Stimulated activated CD8-positive, alpha-beta memory T cell treated with anti-CD3 and anti-CD28 coated beads, Interleukin-12 subunit alpha, Interleukin-12 subunit beta, amount 100 ng/mL, for 24 hours (primary cell): Measurements from ENCODE around the gene NR6A1.
"Not testable (repeated sequence)": the region's sequence is repeated elsewhere in the genome, so short reads cannot be mapped to it uniquely, and the experiment has no call there.

Experiments
- DNase-seq: peaks from one replicate; pipeline ENCODE4 v3.0.0-alpha.2; 2020; ENCODE audit errors: extremely low read depth

Gene NR6A1

GRCh38 chr9:124776954-124777648 is 6.0 kb upstream of the NR6A1 start, which contains the start of gene OLFML2A:
OLFML2A (plus strand) TSS chr9:124777133; CDS start chr9:124777271, 138 bp downstream.
- no peak for DNase-seq

- no peak for DNase-seq
Observed at GRCh38 chr9:124776618-124776953, 5.5 kb upstream of the NR6A1 start.

- DNase-seq = peak; percentile 54
Observed at GRCh38 chr9:124774129-124774978, 3.2 kb upstream of the NR6A1 start.

- DNase-seq = no peak
Observed at GRCh38 chr9:124773473-124774128, 2.5 kb upstream of the NR6A1 start.

- not testable (repeated sequence) for DNase-seq
Observed at GRCh38 chr9:124772877-124773276, 1.8 kb upstream of the NR6A1 start.

GRCh38 chr9:124771867-124772679 is 962 bp upstream of the NR6A1 start:
- no peak for DNase-seq

- DNase-seq = no peak
Observed at GRCh38 chr9:124770359-124771020, 621 bp downstream of the NR6A1 start.

GRCh38 chr9:124769549-124770358 is 1.4 kb downstream of the NR6A1 start:
- DNase-seq = no peak

GRCh38 chr9:124768750-124769548 is 2.2 kb downstream of the NR6A1 start:
- no peak for DNase-seq

- DNase-seq = no peak
Observed at GRCh38 chr9:124768334-124768733, 2.8 kb downstream of the NR6A1 start.

GRCh38 chr9:124767821-124768220 is 3.3 kb downstream of the NR6A1 start:
- DNase-seq = no peak

GRCh38 chr9:124766815-124767554 is 4.1 kb downstream of the NR6A1 start:
- no peak for DNase-seq

- no peak for DNase-seq
Observed at GRCh38 chr9:124766326-124766725, 4.8 kb downstream of the NR6A1 start.

GRCh38 chr9:124765439-124765835 is 5.7 kb downstream of the NR6A1 start:
- no peak for DNase-seq

GRCh38 chr9:124764774-124765438 is 6.2 kb downstream of the NR6A1 start:
- no peak for DNase-seq

GRCh38 chr9:124762633-124763032 is 8.5 kb downstream of the NR6A1 start:
- no peak for DNase-seq

GRCh38 chr9:124761710-124762109 is 9.4 kb downstream of the NR6A1 start:
- no peak for DNase-seq

- no peak for DNase-seq
Observed at GRCh38 chr9:124761196-124761595, 9.9 kb downstream of the NR6A1 start.
